Esophagus squamous epithelium (tissue), 5 donors: ENCODE measurements around the gene LAMP2. TPM values are rescaled to one million over a fixed set of nuclear protein-coding genes. Genes with fewer than 3 reads are reported as not detected.
A peak's percentile ranks its signal among the peaks of the same experiment; 100 is the strongest.

ENCODE experiments used
- DNase-seq: peaks from one replicate; lab custom pipeline; 2025; lab: John Stamatoyannopoulos, UW
- H3K27ac ChIP-seq, 4 donors: fragments of 200-600 bp; sonication (generic); one replicate each; pipeline ENCODE4 v1.5.1; 2016 to 2019; ENCODE audit warnings: mild to moderate bottlenecking in 1 of 4
- H3K27me3 ChIP-seq, 4 donors: fragments of 200-600 bp; sonication (generic); 1 replicate in 3 of 4; 2 replicates in 1 of 4; pipeline versions ENCODE4 v1.5.1 to v1.6.0; 2017 to 2021; ENCODE audit warnings: antibody characterized with exemption in 1 of 4
- H3K36me3 ChIP-seq, 3 donors: fragments of 200-600 bp; sonication (generic); one replicate each; pipeline ENCODE4 v1.5.1; 2016 to 2019
- H3K4me1 ChIP-seq, 3 donors: fragments of 200-600 bp; sonication (generic); one replicate each; pipeline ENCODE4 v1.5.1; 2017 to 2019
- H3K4me3 ChIP-seq, 4 donors: fragments of 200-600 bp; sonication (generic); 1 replicate in 3 of 4; 2 replicates in 1 of 4; pipeline ENCODE4 v1.5.1; 2016 to 2019; ENCODE audit warnings: mild to moderate bottlenecking in 2 of 4, moderate library complexity in 1 of 4
- H3K9me3 ChIP-seq, 3 donors: fragments of 200-600 bp; sonication (generic); one replicate each; pipeline ENCODE4 v1.5.1; 2016 to 2019
- CTCF ChIP-seq, 6 experiments: fragments of 450-650 bp in 4 of 6; fragments of 200-600 bp in 2 of 6; sonication (generic) in 2 of 6; IDR thresholded peaks; one replicate each; pipeline ENCODE4 v1.5.1; 2016 to 2019; ENCODE audit warnings: antibody characterized with exemption in 6 of 6, mild to moderate bottlenecking in 4 of 6, moderate library complexity in 4 of 6
- POLR2A ChIP-seq, 4 donors: fragments of 450-650 bp; IDR thresholded peaks; one replicate each; pipeline ENCODE4 v1.6.1; 2017; ENCODE audit warnings: antibody characterized with exemption in 4 of 4, mild to moderate bottlenecking in 4 of 4, moderate library complexity in 3 of 4
- WGBS, 2 donors: methylation state at CpG; one replicate each; pipeline ENCODE4 v1.1.5; 2018; 5-methylcytosine and 5-hydroxymethylcytosine counted together
- intact Hi-C: fragments of 100-400 bp; cut with DNase I; formaldehyde crosslinking; loops from one replicate; pipeline ENCODE4 v1.15.0; 2022
- total RNA-seq, 4 donors: library from RNA; depleted of rRNA; stranded (reverse); fragments of >200 nt; gene quantifications; one replicate each; pipeline ENCODE4 v1.1.0, GENCODE V29; 2016
- donor health status: DM: yes; HTN: yes; CAD: no.

Gene LAMP2
- total RNA-seq, 4 donors from 2014 or later = 112 to 192 (median 117) TPM

- no peak for TF ChIP-seq POLR2A (IDR thresholded peaks at IDR 0.05)
- TF ChIP-seq CTCF (IDR thresholded peaks at IDR 0.05) = no peak
- H3K27me3 ChIP-seq = no peaks in the 10 kb centered on the region
- intact Hi-C loops = no loop called here
- H3K9me3 ChIP-seq = no peaks in the 10 kb centered on the region
- peaks cover 0 to 19% (median 0%) of the 10 kb centered on the region in 3 donors for H3K36me3 ChIP-seq
- H3K4me1 ChIP-seq = peaks cover 3 to 74% (median 10%) of the 10 kb centered on the region in 3 donors
- no peak overlapping the region for H3K4me3 ChIP-seq
- peak overlapping the region; percentile 43 to 73 (median 59) for H3K27ac ChIP-seq
- no peak for DNase-seq
Measured at GRCh38 chrX:120459309-120459708, 9.8 kb downstream of the LAMP2 start.

GRCh38 chrX:120457766-120458180 is 11.3 kb downstream of the LAMP2 start:
- H3K27me3 ChIP-seq = no peaks in the 10 kb centered on the region
- peaks cover 0 to 32% (median 0%) of the 10 kb centered on the region in 3 donors for H3K36me3 ChIP-seq
- H3K4me1 ChIP-seq = peaks cover 3 to 62% (median 10%) of the 10 kb centered on the region in 3 donors
- no peak overlapping the region for H3K4me3 ChIP-seq
- no peak for TF ChIP-seq CTCF (IDR thresholded peaks at IDR 0.05)
- TF ChIP-seq POLR2A (IDR thresholded peaks at IDR 0.05) = no peak
- 0 to 24% methylated on average over 1 to 2 of the region's 2 CpGs for WGBS, 2 donors
- DNase-seq = no peak
- H3K9me3 ChIP-seq = no peaks in the 10 kb centered on the region
- H3K27ac ChIP-seq = peak overlapping the region in 3 of 4 donors; percentile 59 to 73 (median 64)
- intact Hi-C loops = no loop called here

- 15 to 28% methylated on average over 2 to 4 of the region's 4 CpGs for WGBS, 2 donors
- Histone ChIP-seq H3K36me3 (peaks cover 0 to 32% (median 0%) of the 10 kb centered on the region in 3 donors), H3K4me1 (peaks cover 3 to 55% (median 10%) of the 10 kb centered on the region in 3 donors), H3K9me3 (no peaks in the 10 kb centered on the region), H3K27me3 (no peaks in the 10 kb centered on the region), H3K27ac (peak overlapping the region; percentile 16 to 73 (median 53)), H3K4me3 (no peak overlapping the region)
- intact Hi-C loops = no loop called here
- no peak for TF ChIP-seq POLR2A (IDR thresholded peaks at IDR 0.05)
- no peak for TF ChIP-seq CTCF (IDR thresholded peaks at IDR 0.05)
- no peak for DNase-seq
Measured at GRCh38 chrX:120456973-120457372, 12.1 kb downstream of the LAMP2 start.

- TF ChIP-seq POLR2A (IDR thresholded peaks at IDR 0.05) (no peak), CTCF (IDR thresholded peaks at IDR 0.05) (no peak)
- H3K9me3 ChIP-seq = no peaks in the 10 kb centered on the region
- peaks cover 0 to 50% (median 0%) of the 10 kb centered on the region in 3 donors for H3K36me3 ChIP-seq
- WGBS, 2 donors = 59 to 71% methylated on average over 5 of the region's 5 CpGs
- no peak overlapping the region for H3K4me3 ChIP-seq
- intact Hi-C loops = no loop called here
- H3K27ac ChIP-seq = no peak overlapping the region
- H3K4me1 ChIP-seq = peaks cover 0 to 29% (median 6%) of the 10 kb centered on the region in 3 donors
- no peak for DNase-seq
- no peaks in the 10 kb centered on the region for H3K27me3 ChIP-seq
Measured at GRCh38 chrX:120453985-120454384, 15.1 kb downstream of the LAMP2 start.

- H3K4me3 ChIP-seq = no peak overlapping the region
- H3K4me1 ChIP-seq = peaks cover 0 to 13% (median 3%) of the 10 kb centered on the region in 3 donors
- WGBS, 2 donors = 23 to 25% methylated on average over 3 of the region's 3 CpGs
- peaks cover 0 to 68% (median 4%) of the 10 kb centered on the region in 3 donors for H3K36me3 ChIP-seq
- no peaks in the 10 kb centered on the region for H3K27me3 ChIP-seq
- no peak for DNase-seq
- H3K9me3 ChIP-seq = no peaks in the 10 kb centered on the region
- TF ChIP-seq POLR2A (IDR thresholded peaks at IDR 0.05) = no peak
- TF ChIP-seq CTCF (IDR thresholded peaks at IDR 0.05) = peak in 4 of 6 experiments; percentile 12 to 31 (median 27)
- intact Hi-C loops = no loop called here
- no peak overlapping the region for H3K27ac ChIP-seq
Measured at GRCh38 chrX:120452131-120452530, 17.0 kb downstream of the LAMP2 start.
